ENCODE measurements around the gene MIER2. TPM values are rescaled to one million over a fixed set of nuclear protein-coding genes. Genes with fewer than 3 reads are reported as not detected.

Gene MIER2
- total and polyA plus RNA-seq, 10 of the 15 experiments (the other 5 are each of a cell fraction or from before 2014, with no cell fraction given), result 0.48 to 23.6 (median 12.1) TPM

GRCh38 chr19:269241-269640 is 75.4 kb downstream of the MIER2 start (continued):
- no peak for TF ChIP-seq REST (IDR thresholded peaks at IDR 0.05; ENCODE audit: low read depth, low read length)
- no peak for TF ChIP-seq BHLHE40 (IDR thresholded peaks at IDR 0.05; ENCODE audit: borderline replicate concordance in 1 of 2, low read depth in 2 of 2, low read length in 1 of 2)
- TF ChIP-seq POLR2AphosphoS5 (IDR thresholded peaks at IDR 0.05; ENCODE audit: low read length), result no peak
- no peak for TF ChIP-seq E2F4 (IDR thresholded peaks at IDR 0.05; ENCODE audit: low read depth, low read length)
- TF ChIP-seq JUND (IDR thresholded peaks at IDR 0.05; ENCODE audit: low read depth, low read length), result no peak
- TF ChIP-seq TBL1XR1 (IDR thresholded peaks at IDR 0.05; ENCODE audit: low read depth, low read length), result no peak

GRCh38 chr19:262125-262524 is 82.5 kb downstream of the MIER2 start:
- RAD21 ChIA-PET (ENCODE audit: unreplicated experiment), result no interaction called here
- no peak for TF ChIP-seq IRF5 (IDR thresholded peaks at IDR 0.05; ENCODE audit: borderline replicate concordance)
- TF ChIP-seq SIX5 (IDR thresholded peaks at IDR 0.05; ENCODE audit: low read depth, low read length, severe bottlenecking), result no peak
- TF ChIP-seq KLF5 (IDR thresholded peaks at IDR 0.05; ENCODE audit: partially characterized antibody), result no peak
- no peak for TF ChIP-seq ASH2L (IDR thresholded peaks at IDR 0.05; ENCODE audit: borderline replicate concordance, low read depth)
- TF ChIP-seq HCFC1 (IDR thresholded peaks at IDR 0.05; ENCODE audit: low read length), result no peak
- no peak for TF ChIP-seq NKRF (conservative IDR thresholded peaks at IDR 0.05)

More at GRCh38 chr19:262125-262524, 82.5 kb downstream of the MIER2 start:
- no peaks in the 10 kb centered on the region for H3K79me2 ChIP-seq (ENCODE audit: control insufficient read depth, insufficient read depth, low read length)
- intact Hi-C loops (cut with micrococcal nuclease; ENCODE audit: unreplicated experiment), result no loop called here
- H3K4me2 ChIP-seq (ENCODE audit: control insufficient read depth, insufficient read depth), result 0 out of 2 replicates have a peak overlapping the region, but pooled peaks have one; percentile 30
- ATAC-seq (peak; percentile 78), DNase-seq (ENCODE audit: low read depth, low spot score) (no peak), FAIRE-seq (no peak)
- WGBS (ENCODE audit: insufficient coverage, insufficient replicate concordance, low lambda C conversion rate, missing lambda C conversion rate), result 8% methylated on average over 1 of the region's 1 CpG
- H4K20me1 ChIP-seq (ENCODE audit: control insufficient read depth, insufficient read depth), result no peaks in the 10 kb centered on the region
- ChIA-PET SMC1A (ENCODE audit: uncharacterized antibody, unreplicated experiment) (no interaction called here), POLR2A (no interaction called here), CTCF (interaction anchor here (0.6 to 2.8 kb wide), 3 partner anchors 10 to 151 kb away, joined by 3 to 11 read pairs (median 3); no protein-coding TSS in a partner anchor)
- in situ Hi-C loops (cut with MboI), result no loop called here
- H2AFZ ChIP-seq (ENCODE audit: control insufficient read depth, low read depth, low read length), result peak overlapping the region; percentile 61
- no peaks in the 10 kb centered on the region for H3K27me3 ChIP-seq (replicated peaks in 1 of 2; ENCODE audit: control insufficient read depth in 2 of 2, insufficient read depth in 2 of 2, low read length in 1 of 2)
- no peaks in the 10 kb centered on the region for H3K36me3 ChIP-seq (ENCODE audit: control insufficient read depth in 2 of 2, insufficient read depth in 2 of 2, low read length in 1 of 2)
- 0 out of 2 replicates have a peak overlapping the region, but pooled peaks have one; percentile 24 for H3K27ac ChIP-seq (ENCODE audit: control insufficient read depth, insufficient read depth)
- no peaks in the 10 kb centered on the region for H3K9me3 ChIP-seq (replicated peaks; ENCODE audit: control insufficient read depth, insufficient read depth, low read length)
- H3K4me1 ChIP-seq (ENCODE audit: control insufficient read depth, insufficient read depth, low read length), result no peaks in the 10 kb centered on the region
- BruUV-seq (replicated peaks), result no TSS peak
- no peak overlapping the region for H3K9ac ChIP-seq (ENCODE audit: control insufficient read depth, insufficient read depth, low read length)
- H3K4me3 ChIP-seq, result no peak overlapping the region

Data from GM12878 (cell line).